ENCODE measurements around the gene GNPAT. TPM values are rescaled to one million over a fixed set of nuclear protein-coding genes. Genes with fewer than 3 reads are reported as not detected.

Gene GNPAT
- total RNA-seq, 1 experiment from 2014 or later = 73.7 TPM

DNA sequence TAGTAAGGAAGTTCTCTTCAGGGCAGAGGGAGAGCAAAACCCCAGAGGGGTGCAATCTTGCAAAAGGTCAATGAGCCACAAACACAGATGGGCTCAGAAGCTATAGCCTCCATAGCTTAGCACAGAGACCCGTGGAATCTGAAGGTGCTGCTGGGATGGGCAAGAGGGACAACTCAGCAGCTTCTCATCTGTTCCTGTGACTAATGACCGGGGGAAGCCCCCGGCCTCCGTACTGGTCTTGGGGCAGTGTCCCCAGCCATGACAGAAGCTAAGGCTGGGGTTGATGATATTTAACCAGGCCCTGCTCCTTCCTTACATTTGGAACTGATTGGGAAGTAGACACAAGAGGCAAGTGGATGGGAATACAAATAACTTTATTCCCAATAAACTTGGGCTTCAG lies 77.6 kb downstream of the GNPAT start:
- intact Hi-C loops (cut with micrococcal nuclease; ENCODE audit: unreplicated experiment) = no loop called here
- ChIA-PET CTCF (interaction anchor here (0.6 kb wide), 1 partner anchor 438 kb away, joined by 5 read pairs; no protein-coding TSS in a partner anchor), POLR2A (ENCODE audit: low non-redundant PET) (no interaction called here)
- Histone ChIP-seq H3K4me1 (ENCODE audit: insufficient read depth, low read length, poor library complexity, severe bottlenecking) (no peaks in the 10 kb centered on the region), H3K9me3 (ENCODE audit: low read depth, low read length, poor library complexity, severe bottlenecking) (no peaks in the 10 kb centered on the region), H3K36me3 (ENCODE audit: insufficient read depth, low read length, poor library complexity, severe bottlenecking) (no peaks in the 10 kb centered on the region), H3K4me3 (ENCODE audit: low read depth, low read length, poor library complexity, severe bottlenecking) (no peak overlapping the region), H3K27me3 (replicated peaks; ENCODE audit: insufficient read depth, low read depth, low read length, poor library complexity) (no peaks in the 10 kb centered on the region), H3K27ac (ENCODE audit: low read depth, low read length, poor library complexity, severe bottlenecking) (no peak overlapping the region)
- no peak for DNase-seq (ENCODE audit: low spot score)
- TF ChIP-seq, protein P1, sequence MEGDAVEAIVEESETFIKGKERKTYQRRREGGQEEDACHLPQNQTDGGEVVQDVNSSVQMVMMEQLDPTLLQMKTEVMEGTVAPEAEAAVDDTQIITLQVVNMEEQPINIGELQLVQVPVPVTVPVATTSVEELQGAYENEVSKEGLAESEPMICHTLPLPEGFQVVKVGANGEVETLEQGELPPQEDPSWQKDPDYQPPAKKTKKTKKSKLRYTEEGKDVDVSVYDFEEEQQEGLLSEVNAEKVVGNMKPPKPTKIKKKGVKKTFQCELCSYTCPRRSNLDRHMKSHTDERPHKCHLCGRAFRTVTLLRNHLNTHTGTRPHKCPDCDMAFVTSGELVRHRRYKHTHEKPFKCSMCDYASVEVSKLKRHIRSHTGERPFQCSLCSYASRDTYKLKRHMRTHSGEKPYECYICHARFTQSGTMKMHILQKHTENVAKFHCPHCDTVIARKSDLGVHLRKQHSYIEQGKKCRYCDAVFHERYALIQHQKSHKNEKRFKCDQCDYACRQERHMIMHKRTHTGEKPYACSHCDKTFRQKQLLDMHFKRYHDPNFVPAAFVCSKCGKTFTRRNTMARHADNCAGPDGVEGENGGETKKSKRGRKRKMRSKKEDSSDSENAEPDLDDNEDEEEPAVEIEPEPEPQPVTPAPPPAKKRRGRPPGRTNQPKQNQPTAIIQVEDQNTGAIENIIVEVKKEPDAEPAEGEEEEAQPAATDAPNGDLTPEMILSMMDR (conservative IDR thresholded peaks at IDR 0.05; ENCODE audit: low read depth, low read length) = no peak
- TF ChIP-seq EZH2 (IDR thresholded peaks at IDR 0.05; ENCODE audit: borderline replicate concordance, low read depth, low read length, poor library complexity, severe bottlenecking) = no peak
- BruUV-seq (replicated peaks) = no TSS peak

DNA sequence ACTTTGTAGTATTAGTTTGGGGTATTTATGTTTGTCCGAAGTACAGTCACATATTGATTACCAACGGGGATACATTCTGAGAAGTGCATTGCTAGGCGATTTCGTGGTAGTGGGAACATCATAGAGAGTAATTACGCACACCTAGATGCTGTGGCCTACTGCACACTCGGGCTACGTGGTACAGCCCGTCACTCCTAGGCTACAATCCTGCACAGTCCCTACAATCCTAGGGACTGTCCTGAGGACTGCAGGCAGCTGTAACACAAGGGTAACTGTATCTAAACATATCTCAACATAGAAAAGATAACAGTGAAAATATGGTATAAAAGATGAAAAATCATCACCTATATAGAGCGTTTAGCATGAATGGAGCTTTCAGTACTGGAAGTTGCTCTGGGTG lies 78.1 kb downstream of the GNPAT start:
- Histone ChIP-seq H3K27ac (ENCODE audit: low read depth, low read length, poor library complexity, severe bottlenecking) (no peak overlapping the region), H3K4me3 (ENCODE audit: low read depth, low read length, poor library complexity, severe bottlenecking) (no peak overlapping the region), H3K27me3 (replicated peaks; ENCODE audit: insufficient read depth, low read depth, low read length, poor library complexity) (no peaks in the 10 kb centered on the region), H3K36me3 (ENCODE audit: insufficient read depth, low read length, poor library complexity, severe bottlenecking) (no peaks in the 10 kb centered on the region), H3K9me3 (ENCODE audit: low read depth, low read length, poor library complexity, severe bottlenecking) (no peaks in the 10 kb centered on the region), H3K4me1 (ENCODE audit: insufficient read depth, low read length, poor library complexity, severe bottlenecking) (no peaks in the 10 kb centered on the region)
- POLR2A ChIA-PET (ENCODE audit: low non-redundant PET) = no interaction called here
- CTCF ChIA-PET = interaction anchor here (0.6 kb wide), 1 partner anchor 438 kb away, joined by 5 read pairs; no protein-coding TSS in a partner anchor
- no TSS peak for BruUV-seq (replicated peaks)
- TF ChIP-seq EZH2 (IDR thresholded peaks at IDR 0.05; ENCODE audit: borderline replicate concordance, low read depth, low read length, poor library complexity, severe bottlenecking) = no peak
- TF ChIP-seq, protein P1 (conservative IDR thresholded peaks at IDR 0.05; ENCODE audit: low read depth, low read length) = no peak
- DNase-seq (ENCODE audit: low spot score) = no peak
- intact Hi-C loops (cut with micrococcal nuclease; ENCODE audit: unreplicated experiment) = no loop called here

DNA sequence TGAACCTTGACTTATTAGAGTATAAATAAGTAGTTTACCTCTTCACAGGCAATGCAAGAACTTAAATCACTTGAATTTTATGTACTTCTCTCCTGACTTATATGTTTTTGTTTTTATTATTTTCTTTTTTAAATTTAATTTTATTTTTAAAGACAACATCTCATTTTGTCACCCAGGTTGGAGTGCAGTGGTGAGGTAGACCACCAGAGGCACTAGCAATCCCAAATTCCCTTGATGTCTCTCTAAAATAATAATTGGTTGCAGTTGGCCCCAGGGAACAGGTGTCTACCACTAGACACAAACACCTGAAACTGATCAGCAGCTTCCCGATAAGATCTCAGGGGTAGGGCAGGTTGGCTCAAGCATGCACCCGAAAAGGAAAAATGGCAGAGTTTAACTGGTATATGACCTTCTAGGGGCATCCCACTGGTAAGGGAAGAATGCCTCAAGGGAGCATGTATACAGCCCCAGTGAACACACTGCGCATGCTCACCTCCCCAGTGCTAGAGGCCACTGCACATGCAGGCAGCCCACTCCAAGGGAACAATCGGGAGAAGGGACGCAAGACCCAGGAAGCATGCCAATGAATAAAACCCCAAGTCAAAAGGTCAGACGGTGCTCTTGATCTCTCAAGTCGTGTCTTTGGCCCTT lies 82.0 kb downstream of the GNPAT start:
- ChIA-PET CTCF (no interaction called here), POLR2A (ENCODE audit: low non-redundant PET) (no interaction called here)
- Histone ChIP-seq H3K27ac (ENCODE audit: low read depth, low read length, poor library complexity, severe bottlenecking) (no peak overlapping the region), H3K4me1 (ENCODE audit: insufficient read depth, low read length, poor library complexity, severe bottlenecking) (no peaks in the 10 kb centered on the region), H3K4me3 (ENCODE audit: low read depth, low read length, poor library complexity, severe bottlenecking) (no peak overlapping the region), H3K36me3 (ENCODE audit: insufficient read depth, low read length, poor library complexity, severe bottlenecking) (no peaks in the 10 kb centered on the region), H3K27me3 (replicated peaks; ENCODE audit: insufficient read depth, low read depth, low read length, poor library complexity) (no peaks in the 10 kb centered on the region), H3K9me3 (ENCODE audit: low read depth, low read length, poor library complexity, severe bottlenecking) (no peaks in the 10 kb centered on the region)
- no peak for TF ChIP-seq EZH2 (IDR thresholded peaks at IDR 0.05; ENCODE audit: borderline replicate concordance, low read depth, low read length, poor library complexity, severe bottlenecking)
- TF ChIP-seq, protein P1 (conservative IDR thresholded peaks at IDR 0.05; ENCODE audit: low read depth, low read length) = no peak; the same call in 1 of the 2 replicates
- BruUV-seq (replicated peaks) = no TSS peak
- DNase-seq (ENCODE audit: low spot score) = no peak
- intact Hi-C loops (cut with micrococcal nuclease; ENCODE audit: unreplicated experiment) = no loop called here
